MCF 10A (cell line): ENCODE measurements around the gene MTMR1. TPM values are rescaled to one million over a fixed set of nuclear protein-coding genes. Genes with fewer than 3 reads are reported as not detected.

ENCODE experiments used
- BruUV-seq: library from RNA; stranded (reverse); fragments of 400-500 nt; replicated peaks from 2 replicates; lab custom pipeline; 2021; lab: Mats Ljungman, UMichigan
- CTCF ChIA-PET: fragments of 300-600 bp; sonication (Branson Sonifier 250); formaldehyde crosslinking; extraction: SDS; loops from one replicate; lab custom pipeline; 2021; ENCODE audit warnings: antibody characterized with exemption, inconsistent platforms; lab: Yijun Ruan, JAX
- POLR2A ChIA-PET: fragments of 300-600, 350-650 bp; sonication (Branson Sonifier 250); formaldehyde crosslinking; extraction: SDS; loops from one replicate; lab custom pipeline; 2020; ENCODE audit warnings: antibody characterized with exemption, inconsistent platforms; lab: Yijun Ruan, JAX
- DNase-seq: peaks from one replicate; pipeline ENCODE4 v3.0.0-alpha.2; 2018; ENCODE audit not compliant: unreplicated experiment
- H3K27ac Mint-ChIP-seq: one replicate; pipeline ENCODE4 v1.8.0; 2022; ENCODE audit warnings: mild to moderate bottlenecking, low read depth, mixed read lengths; ENCODE audit not compliant: unreplicated experiment
- H3K27me3 Mint-ChIP-seq: one replicate; pipeline ENCODE4 v1.8.0; 2022; ENCODE audit warnings: mixed read lengths; ENCODE audit not compliant: insufficient read depth, unreplicated experiment
- H3K36me3 Mint-ChIP-seq: one replicate; pipeline ENCODE4 v1.8.0; 2022; ENCODE audit warnings: mild to moderate bottlenecking, moderate library complexity, mixed read lengths; ENCODE audit not compliant: insufficient read depth, unreplicated experiment
- H3K4me1 Mint-ChIP-seq: one replicate; pipeline ENCODE4 v1.8.0; 2022; ENCODE audit warnings: mixed read lengths; ENCODE audit not compliant: insufficient read depth, unreplicated experiment
- H3K4me3 Mint-ChIP-seq: one replicate; pipeline ENCODE4 v1.8.0; 2022; ENCODE audit warnings: mild to moderate bottlenecking, moderate library complexity, mixed read lengths; ENCODE audit not compliant: unreplicated experiment
- H3K9me3 Mint-ChIP-seq: one replicate; pipeline ENCODE4 v1.8.0; 2022; ENCODE audit warnings: mixed read lengths; ENCODE audit not compliant: unreplicated experiment
- CTCF ChIP-seq: fragments of 200-600 bp; IDR thresholded peaks from one replicate; pipeline ENCODE4 v1.8.0; 2022; ENCODE audit warnings: antibody characterized with exemption, mild to moderate bottlenecking; ENCODE audit not compliant: unreplicated experiment
- intact Hi-C: fragments of 100-400 bp; cut with micrococcal nuclease; formaldehyde crosslinking; loops from 2 replicates; pipeline ENCODE4 v1.14.1; 2022
- total RNA-seq: library from RNA; stranded (reverse); gene quantifications from 2 replicates; pipeline ENCODE4 v1.2.3, GENCODE V29; 2022

MTMR1 gene
- total RNA-seq, 1 experiment from 2014 or later, result 24.7 TPM

GRCh38 chrX:150736475-150736874, 43.3 kb downstream of the MTMR1 start:
- no peak overlapping the region for H3K4me3 Mint-ChIP-seq

GRCh38 chrX:150752124-150752523, 58.9 kb downstream of the MTMR1 start:
- POLR2A ChIA-PET, result no interaction called here
- intact Hi-C loops, result no loop called here
- no peaks in the 10 kb centered on the region for H3K27me3 Mint-ChIP-seq

More at GRCh38 chrX:150736475-150736874, 43.3 kb downstream of the MTMR1 start:
- POLR2A ChIA-PET, result no interaction called here
- TF ChIP-seq CTCF, result no peak
- Mint-ChIP-seq H3K4me1 (peaks cover 7% of the 10 kb centered on the region), H3K36me3 (peaks cover 45% of the 10 kb centered on the region), H3K27ac (no peak overlapping the region), H3K9me3 (no peaks in the 10 kb centered on the region), H3K27me3 (peaks cover 21% of the 10 kb centered on the region)
- BruUV-seq, result no TSS peak
- CTCF ChIA-PET, result no interaction called here
- DNase-seq, result no peak
- intact Hi-C loops, result no loop called here

GRCh38 chrX:150753357-150753756, 60.2 kb downstream of the MTMR1 start:
- Mint-ChIP-seq H3K27ac (no peak overlapping the region), H3K9me3 (no peaks in the 10 kb centered on the region), H3K27me3 (peaks cover 8% of the 10 kb centered on the region), H3K36me3 (peaks cover 47% of the 10 kb centered on the region), H3K4me3 (no peak overlapping the region), H3K4me1 (no peaks in the 10 kb centered on the region)
- intact Hi-C loops, result no loop called here
- ChIA-PET CTCF (no interaction called here), POLR2A (interaction anchor here (0.7 kb wide), 1 partner anchor 91 kb away, joined by 4 read pairs; no protein-coding TSS in a partner anchor)
- DNase-seq, result no peak
- no TSS peak for BruUV-seq
- no peak for TF ChIP-seq CTCF

More at GRCh38 chrX:150752124-150752523, 58.9 kb downstream of the MTMR1 start:
- no peak for DNase-seq
- Mint-ChIP-seq H3K27ac (no peak overlapping the region), H3K4me1 (no peaks in the 10 kb centered on the region), H3K4me3 (no peak overlapping the region), H3K9me3 (no peaks in the 10 kb centered on the region), H3K36me3 (peaks cover 40% of the 10 kb centered on the region)
- TF ChIP-seq CTCF, result no peak
- CTCF ChIA-PET, result interaction anchor here (0.6 to 1.4 kb wide), 3 partner anchors 20 to 51 kb away, joined by 3 to 4 read pairs (median 3); no protein-coding TSS in a partner anchor
- BruUV-seq, result no TSS peak

- no peak for TF ChIP-seq CTCF
- no peaks in the 10 kb centered on the region for H3K4me1 Mint-ChIP-seq
- no peaks in the 10 kb centered on the region for H3K9me3 Mint-ChIP-seq
- intact Hi-C loops, result no loop called here
- peaks cover 51% of the 10 kb centered on the region for H3K36me3 Mint-ChIP-seq
- CTCF ChIA-PET, result interaction anchor here (1.0 kb wide), 1 partner anchor 9 kb away, joined by 3 read pairs; no protein-coding TSS in a partner anchor
- DNase-seq, result no peak
- H3K27ac Mint-ChIP-seq, result no peak overlapping the region
- POLR2A ChIA-PET, result interaction anchor here (0.7 kb wide), 1 partner anchor 662 kb away, joined by 3 read pairs; no protein-coding TSS in a partner anchor
- BruUV-seq, result no TSS peak
- peaks cover 12% of the 10 kb centered on the region for H3K27me3 Mint-ChIP-seq
- H3K4me3 Mint-ChIP-seq, result no peak overlapping the region
Measured at GRCh38 chrX:150753968-150754367, 60.8 kb downstream of the MTMR1 start.
